Stimulated activated naive CD4-positive, alpha-beta T cell treated with Interleukin-2 at 50 U/mL for 16 hours (primary cell): ENCODE results near the gene CDKN2B-AS1.

Experiments
- DNase-seq: peaks from one replicate; lab custom pipeline; 2025; lab: John Stamatoyannopoulos, UW

The CDKN2B-AS1 gene

DNA sequence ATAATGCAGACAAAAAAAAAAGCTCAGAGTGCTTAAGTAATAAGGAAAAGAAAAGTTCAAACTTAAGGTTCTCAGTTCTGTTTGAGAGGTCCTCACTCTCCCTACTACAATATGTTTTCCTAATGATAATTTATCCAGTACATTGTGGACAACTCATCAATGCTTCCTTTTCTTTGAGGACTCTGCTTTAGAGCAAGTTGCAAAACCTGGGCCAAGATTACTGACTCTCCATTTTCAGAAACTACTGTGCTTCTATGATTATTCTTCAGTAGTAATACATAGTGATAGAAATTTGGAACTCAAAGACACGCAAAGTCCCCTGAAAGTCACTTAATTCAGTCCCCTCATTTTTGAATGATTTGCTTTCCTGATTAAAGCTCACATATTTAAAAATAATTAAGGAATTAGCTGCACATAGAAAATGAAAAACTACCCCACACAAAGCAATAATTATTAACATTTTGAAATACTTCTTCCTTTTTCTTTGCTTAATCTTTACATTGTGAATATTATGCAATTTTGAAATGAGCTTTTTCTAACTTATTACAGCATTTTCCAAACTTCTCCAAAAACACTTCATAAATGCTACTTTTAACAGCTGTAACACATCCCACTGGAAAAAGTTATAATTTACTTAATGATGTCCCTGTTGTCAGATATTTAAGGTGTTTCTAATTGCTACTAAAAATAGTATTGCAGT is 11.6 kb upstream of the CDKN2B-AS1 start:
- no peak for DNase-seq

GRCh38 chr9:21983561-21983935 is 11.0 kb upstream of the CDKN2B-AS1 start:
- no peak for DNase-seq

- no peak for DNase-seq
Measured at GRCh38 chr9:21984101-21984500, 10.5 kb upstream of the CDKN2B-AS1 start.

DNA sequence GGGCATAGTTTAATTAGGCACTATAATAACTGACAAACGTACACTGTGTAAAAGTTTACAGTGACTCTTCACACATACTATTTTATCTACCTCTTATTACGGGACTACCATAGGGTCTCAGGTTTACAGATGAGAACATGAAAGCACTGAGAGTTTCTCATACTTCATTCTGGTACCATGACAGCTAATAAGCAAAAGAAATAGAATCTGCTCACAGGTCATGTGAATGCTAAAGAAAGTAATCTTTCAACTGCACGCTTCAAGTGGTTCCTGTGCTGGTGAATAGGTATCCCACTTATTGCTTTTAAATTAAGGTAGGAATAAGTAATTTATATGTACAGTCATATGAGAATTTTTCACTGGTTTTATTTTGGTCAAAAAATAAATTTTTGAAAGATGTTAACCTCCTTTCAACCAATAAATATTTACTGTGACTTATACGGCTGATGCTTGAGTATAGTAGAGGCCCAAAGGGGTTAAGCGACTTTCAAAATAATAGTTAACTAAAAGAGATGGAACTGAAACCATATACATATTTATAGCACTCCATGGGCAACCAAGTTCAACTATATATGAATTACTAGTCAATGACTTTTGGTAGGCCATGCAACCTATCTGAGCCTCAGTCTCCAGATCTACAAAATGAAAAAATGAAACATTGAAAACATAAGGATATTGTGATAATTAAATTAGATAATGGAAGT is 8.5 kb upstream of the CDKN2B-AS1 start:
- no peak for DNase-seq

DNA sequence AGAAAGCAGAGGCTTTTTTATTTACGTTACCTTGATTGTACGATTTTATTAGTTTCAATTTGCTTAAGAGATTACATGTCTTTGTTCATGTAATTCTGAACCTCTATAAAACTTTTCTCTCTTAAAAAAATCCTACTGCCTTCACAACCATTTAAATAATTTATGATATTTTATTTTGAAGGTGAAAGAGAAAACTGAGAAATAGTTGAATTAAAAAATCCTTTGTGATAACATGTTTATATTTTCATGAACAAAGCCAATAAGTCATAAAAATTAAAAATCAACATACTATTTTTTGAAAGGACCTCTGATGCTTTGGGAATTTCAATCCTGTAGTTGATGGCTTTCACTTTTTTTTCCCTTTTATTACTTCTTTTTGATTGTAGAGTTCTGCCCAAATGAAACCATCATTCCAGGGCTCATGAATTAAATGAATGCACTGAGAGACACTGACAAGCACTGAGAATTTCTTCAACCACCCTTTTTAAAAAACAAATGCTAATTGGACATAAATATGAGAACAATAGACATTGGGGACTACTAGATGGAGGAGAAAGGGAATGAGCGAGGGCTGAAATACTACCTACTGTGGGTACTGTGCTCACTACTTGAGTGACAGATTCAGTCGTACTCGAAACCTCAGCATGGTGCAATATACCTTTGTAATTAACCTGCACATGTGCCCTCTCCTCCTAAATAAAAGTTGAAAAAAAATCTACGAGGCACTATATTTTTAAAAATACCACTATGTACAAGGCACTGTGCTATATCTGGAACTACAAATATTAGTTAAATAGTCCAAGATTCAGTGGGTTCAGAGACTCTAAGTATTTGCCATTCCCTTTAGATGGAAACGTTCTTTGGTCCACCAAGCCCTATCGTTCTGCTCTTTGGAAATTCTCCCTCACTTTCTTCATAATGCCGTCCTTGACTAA is 6.3 kb upstream of the CDKN2B-AS1 start:
- no peak for DNase-seq

- no peak for DNase-seq
Measured at GRCh38 chr9:21989440-21990189, 5.0 kb upstream of the CDKN2B-AS1 start.

GRCh38 chr9:21991072-21991959 is 3.3 kb upstream of the CDKN2B-AS1 start:
- DNase-seq, result no peak

DNA sequence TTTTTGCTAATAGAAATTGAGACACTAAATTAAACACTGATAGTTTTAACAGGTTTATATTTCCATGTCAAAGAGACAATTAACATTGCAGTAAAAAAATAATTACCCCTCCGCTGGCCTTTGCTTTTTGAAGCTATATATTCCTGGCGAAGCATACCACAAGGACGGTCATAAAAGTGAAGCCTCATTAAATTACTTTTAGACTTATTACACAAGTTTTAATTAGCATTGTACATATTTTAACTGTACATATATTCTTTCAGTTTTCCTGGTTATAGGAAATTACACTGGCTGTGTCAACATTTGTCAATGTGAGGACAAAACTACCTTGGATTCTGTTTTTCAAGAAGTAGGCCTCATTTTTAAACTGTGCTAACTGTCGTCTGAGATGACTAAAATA is 1.6 kb upstream of the CDKN2B-AS1 start:
- DNase-seq, result no peak

DNA sequence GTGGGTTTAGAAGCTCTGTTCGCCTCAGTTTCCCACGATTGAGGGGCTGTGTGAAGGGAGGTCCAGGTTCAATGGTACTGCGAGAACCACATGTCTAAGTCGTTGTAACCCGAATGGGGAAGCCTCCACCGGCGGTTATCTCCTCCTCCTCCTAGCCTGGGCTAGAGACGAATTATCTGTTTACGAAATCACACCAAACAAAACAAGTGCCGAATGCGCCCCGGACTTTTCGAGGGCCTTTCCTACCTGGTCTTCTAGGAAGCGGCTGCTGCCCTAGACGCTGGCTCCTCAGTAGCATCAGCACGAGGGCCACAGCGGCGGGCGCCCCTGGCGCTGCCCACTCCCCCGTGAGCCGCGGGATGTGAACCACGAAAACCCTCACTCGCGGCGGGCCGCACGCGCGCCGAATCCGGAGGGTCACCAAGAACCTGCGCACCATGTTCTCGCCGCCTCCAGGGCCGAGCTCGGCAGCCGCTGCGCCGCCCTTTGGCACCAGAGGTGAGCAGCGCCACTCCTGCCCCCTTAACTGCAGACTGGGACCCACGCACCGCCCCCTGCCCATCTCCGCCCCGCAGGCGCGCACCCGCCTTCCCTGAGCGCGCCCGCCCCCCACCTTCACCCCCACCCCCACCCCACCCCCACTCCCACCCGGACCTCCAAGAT is 567 bp upstream of the CDKN2B-AS1 start, which contains the start of gene CDKN2A:
Gene CDKN2A, minus strand, starts transcription at position 500 of the 663 bp plus-strand sequence.
- peak; percentile 53 for DNase-seq

- DNase-seq, result peak; percentile 75
Measured at GRCh38 chr9:21995006-21995665, 545 bp downstream of the CDKN2B-AS1 start.

- no peak for DNase-seq
Measured at GRCh38 chr9:21995666-21996398, 1.2 kb downstream of the CDKN2B-AS1 start.

GRCh38 chr9:21996438-21996837 is 1.8 kb downstream of the CDKN2B-AS1 start:
- no peak for DNase-seq

DNA sequence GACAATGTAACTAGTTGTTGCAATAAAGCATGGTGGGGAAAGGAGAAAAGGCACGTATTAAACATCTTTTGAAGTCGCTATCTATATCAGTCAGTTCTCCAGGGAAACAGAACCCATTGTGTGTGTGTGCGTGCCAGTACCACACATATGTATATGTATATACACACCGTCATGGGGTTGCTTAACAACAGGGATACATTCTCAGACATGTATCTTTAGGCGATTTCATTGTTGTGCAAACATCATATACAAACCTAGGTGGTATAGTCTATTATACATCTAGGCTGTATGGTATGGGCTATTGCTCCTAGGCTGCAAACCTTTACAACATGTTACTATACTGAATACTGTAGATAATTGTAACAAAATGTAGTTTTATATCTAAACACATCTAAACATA is 2.3 kb downstream of the CDKN2B-AS1 start:
- DNase-seq, result no peak

- no peak for DNase-seq
Measured at GRCh38 chr9:21997480-21997879, 2.9 kb downstream of the CDKN2B-AS1 start.

- no peak for DNase-seq
Measured at GRCh38 chr9:21998026-21998425, 3.4 kb downstream of the CDKN2B-AS1 start.

DNA sequence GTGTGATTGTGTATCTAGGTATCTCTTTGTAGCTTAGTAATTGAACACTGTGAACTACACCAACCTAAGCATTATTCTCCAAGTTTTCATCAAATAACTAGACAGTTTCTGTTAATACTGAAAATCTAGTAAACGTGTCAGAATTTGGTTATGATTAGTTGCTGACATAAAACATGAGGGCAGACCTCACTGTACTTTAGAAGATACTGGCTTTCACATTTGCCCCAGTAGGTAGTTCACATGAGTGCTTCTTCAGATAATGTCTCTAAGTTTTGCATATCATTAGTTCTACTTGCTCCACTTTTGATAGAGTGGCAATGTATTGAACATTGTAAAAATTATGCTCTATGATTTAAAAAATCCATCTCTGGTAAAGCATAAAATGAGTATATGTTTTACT is 7.4 kb downstream of the CDKN2B-AS1 start:
- DNase-seq, result no peak

DNA sequence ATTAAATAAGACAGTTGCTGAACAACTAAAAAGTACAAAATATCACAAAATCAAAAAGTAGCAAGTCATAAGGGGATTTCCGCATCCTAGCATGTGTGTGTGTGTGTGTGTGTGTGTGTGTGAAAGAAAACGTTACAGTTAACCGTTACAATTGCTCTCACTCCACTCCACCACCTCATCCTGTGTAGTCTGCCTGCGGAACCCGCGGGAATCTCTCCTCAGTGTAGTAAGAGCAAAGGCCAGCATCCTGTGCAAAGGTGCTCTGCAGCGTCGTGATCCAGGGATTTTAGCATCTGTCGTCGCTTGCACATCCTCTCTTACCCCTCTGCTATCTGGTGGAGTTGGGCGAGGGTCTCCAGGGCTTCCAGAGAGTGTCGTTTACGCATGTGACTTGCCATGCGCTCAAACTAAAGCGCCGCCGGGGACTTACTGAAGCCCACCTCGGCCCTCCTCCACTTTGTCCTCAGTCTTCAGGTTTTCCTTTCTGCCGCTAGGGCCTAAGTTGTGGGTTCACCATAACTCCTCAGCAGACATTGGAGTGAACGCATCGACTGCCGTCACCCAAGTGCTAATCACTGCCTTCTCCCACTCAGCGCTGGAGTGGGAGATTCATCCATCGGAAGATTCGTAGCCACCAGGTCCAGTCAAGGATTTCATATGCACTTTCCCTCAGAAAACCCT is 10.6 kb downstream of the CDKN2B-AS1 start:
- DNase-seq, result peak; percentile 4
